HEK293 (cell line): ENCODE results near the gene PDE1C.

Source experiments
- CTCF ChIA-PET: fragments of 350-600 bp; formaldehyde crosslinking; extraction: SDS; loops from one replicate; lab custom pipeline; 2021; ENCODE audit warnings: antibody characterized with exemption; lab: Yijun Ruan, JAX
- POLR2A ChIA-PET: fragments of 300-600 bp; formaldehyde crosslinking; extraction: SDS; loops from one replicate; lab custom pipeline; 2020; ENCODE audit warnings: antibody characterized with exemption, inconsistent platforms; lab: Yijun Ruan, JAX
- H3K27ac ChIP-seq: fragments of 200-500 bp; sonication (Bioruptor generic); 2 replicates; pipeline ENCODE4 v1.5.1; 2014; ENCODE audit warnings: low read depth, low read length, control low read depth, inconsistent platforms; ENCODE audit errors: extremely low read depth
- H3K36me3 ChIP-seq, 2 experiments: fragments of 200-500 bp in 1 of 2; sonication (Bioruptor generic) in 1 of 2; 1 replicate in 1 of 2; 2 replicates in 1 of 2; pipeline ENCODE4 v1.5.1; 2014 to 2017; ENCODE audit warnings: inconsistent platforms in 2 of 2, low read length in 2 of 2; ENCODE audit not compliant: control insufficient read depth in 2 of 2, insufficient read depth in 1 of 2
- H3K4me1 ChIP-seq: fragments of 200-500 bp; sonication (Bioruptor generic); 2 replicates; pipeline ENCODE4 v1.5.1; 2014; ENCODE audit warnings: mild to moderate bottlenecking, low read length, inconsistent platforms; ENCODE audit not compliant: control insufficient read depth, insufficient read depth
- H3K4me3 ChIP-seq: 2 replicates; pipeline ENCODE4 v1.5.1; 2011; ENCODE audit warnings: low read depth, mild to moderate bottlenecking, control low read depth, low read length, moderate library complexity
- H3K9me3 ChIP-seq: fragments of 200-500 bp; sonication (Bioruptor generic); 2 replicates; pipeline ENCODE4 v1.5.1; 2014; ENCODE audit warnings: low read depth, low read length, inconsistent platforms; ENCODE audit not compliant: control insufficient read depth, insufficient read depth
- HOXD13 ChIP-seq: sonication (generic); formaldehyde crosslinking; IDR thresholded peaks from 2 replicates; pipeline ENCODE4 v1.8.0; 2022; ENCODE audit warnings: missing genetic modification reagents, borderline replicate concordance
- IKZF3 ChIP-seq: fragments of 450-650 bp; IDR thresholded peaks from 2 replicates; pipeline ENCODE4 v1.5.0; 2018; ENCODE audit warnings: missing biosample characterization, mild to moderate bottlenecking, missing genetic modification characterization, moderate library complexity
- PRDM10 ChIP-seq: fragments of 450-650 bp; formaldehyde crosslinking; IDR thresholded peaks from 2 replicates; pipeline ENCODE4 v1.5.1; 2016; ENCODE audit warnings: missing biosample characterization, missing genetic modification characterization
- PRDM2 ChIP-seq: fragments of 450-650 bp; formaldehyde crosslinking; IDR thresholded peaks from 2 replicates; pipeline ENCODE4 v1.5.1; 2016; ENCODE audit warnings: missing biosample characterization, missing genetic modification characterization, borderline replicate concordance
- PRDM4 ChIP-seq: fragments of 450-650 bp; formaldehyde crosslinking; IDR thresholded peaks from 2 replicates; pipeline ENCODE4 v1.5.1; 2017; ENCODE audit warnings: missing biosample characterization, missing genetic modification characterization
- RBAK ChIP-seq: fragments of 450-650 bp; formaldehyde crosslinking; IDR thresholded peaks from 2 replicates; pipeline ENCODE4 v1.5.1; 2016; ENCODE audit warnings: missing biosample characterization, missing genetic modification characterization
- SALL2 ChIP-seq: fragments of 450-650 bp; formaldehyde crosslinking; IDR thresholded peaks from 2 replicates; pipeline ENCODE4 v1.5.0; 2017; ENCODE audit warnings: missing biosample characterization, mild to moderate bottlenecking, missing genetic modification characterization, borderline replicate concordance
- ZBTB44 ChIP-seq: fragments of 450-650 bp; IDR thresholded peaks from 2 replicates; pipeline ENCODE4 v1.5.1; 2018; ENCODE audit warnings: missing biosample characterization, mild to moderate bottlenecking, missing genetic modification characterization
- ZFP3 ChIP-seq: fragments of 450-650 bp; formaldehyde crosslinking; IDR thresholded peaks from 2 replicates; pipeline ENCODE4 v1.5.1; 2016; ENCODE audit warnings: low read depth, missing biosample characterization, missing genetic modification characterization
- ZFP37 ChIP-seq: fragments of 450-650 bp; formaldehyde crosslinking; IDR thresholded peaks from 2 replicates; pipeline ENCODE4 v1.5.1; 2016; ENCODE audit warnings: missing biosample characterization, missing genetic modification characterization
- ZNF292 ChIP-seq: fragments of 450-650 bp; formaldehyde crosslinking; IDR thresholded peaks from 2 replicates; pipeline ENCODE4 v1.5.1; 2016; ENCODE audit warnings: low read depth, missing biosample characterization, missing genetic modification characterization, borderline replicate concordance
- ZNF37A ChIP-seq: fragments of 450-650 bp; IDR thresholded peaks from 2 replicates; pipeline ENCODE4 v1.5.1; 2018; ENCODE audit warnings: missing biosample characterization, missing genetic modification characterization
- ZNF48 ChIP-seq: fragments of 450-650 bp; formaldehyde crosslinking; IDR thresholded peaks from 2 replicates; pipeline ENCODE4 v1.5.1; 2016; ENCODE audit warnings: missing biosample characterization, missing genetic modification characterization
- ZNF510 ChIP-seq: fragments of 450-650 bp; formaldehyde crosslinking; IDR thresholded peaks from 2 replicates; pipeline ENCODE4 v1.5.1; 2018; ENCODE audit warnings: mild to moderate bottlenecking, missing genetic modification characterization, missing biosample characterization; ENCODE audit not compliant: insufficient replicate concordance
- ZNF624 ChIP-seq: fragments of 450-650 bp; formaldehyde crosslinking; IDR thresholded peaks from 2 replicates; pipeline ENCODE4 v1.5.1; 2017; ENCODE audit warnings: missing biosample characterization, missing genetic modification characterization
- ZNF670 ChIP-seq: fragments of 450-650 bp; formaldehyde crosslinking; IDR thresholded peaks from 2 replicates; pipeline ENCODE4 v1.5.1; 2016; ENCODE audit warnings: missing biosample characterization, missing genetic modification characterization, low read depth
- ZNF701 ChIP-seq: fragments of 450-650 bp; formaldehyde crosslinking; IDR thresholded peaks from 2 replicates; pipeline ENCODE4 v1.5.1; 2016; ENCODE audit warnings: missing biosample characterization, missing genetic modification characterization
- ZNF830 ChIP-seq: fragments of 450-650 bp; IDR thresholded peaks from 2 replicates; pipeline ENCODE4 v1.5.0; 2018; ENCODE audit warnings: missing biosample characterization, missing genetic modification characterization, low read depth, mild to moderate bottlenecking, moderate library complexity

PDE1C gene

GRCh38 chr7:31894308-31894707 is 175.9 kb downstream of the PDE1C start:
- TF ChIP-seq ZNF701 (tag by site-specific recombination) (no peak), ZNF292 (tag by site-specific recombination) (no peak), ZNF37A (tag by site-specific recombination) (no peak), PRDM2 (tag by site-specific recombination) (no peak), ZNF510 (tag by site-specific recombination) (no peak), PRDM4 (tag by site-specific recombination) (no peak), ZNF48 (tag by site-specific recombination) (no peak), ZBTB44 (tag by site-specific recombination) (no peak), ZFP3 (tag by site-specific recombination) (no peak), ZNF624 (tag by site-specific recombination) (no peak), ZNF670 (tag by site-specific recombination) (no peak), SALL2 (no peak), ZNF830 (tag by site-specific recombination) (no peak), RBAK (tag by site-specific recombination) (no peak), ZFP37 (tag by site-specific recombination) (no peak), PRDM10 (tag by site-specific recombination) (no peak), IKZF3 (tag by site-specific recombination) (no peak), HOXD13 (CRISPR knock-in tag) (no peak)
- H3K27ac ChIP-seq: no peak overlapping the region
- H3K36me3 ChIP-seq: no peaks in the 10 kb centered on the region
- CTCF ChIA-PET: no interaction called here
- no peak overlapping the region for H3K4me3 ChIP-seq
- 0 out of 2 replicates have a peak, but pooled peaks cover 2% of the 10 kb centered on the region for H3K4me1 ChIP-seq
- POLR2A ChIA-PET: no interaction called here
- H3K9me3 ChIP-seq: no peaks in the 10 kb centered on the region
